GM18526 (cell line): ENCODE data around the gene GOLGA6L7.

Source experiments
- POLR2A ChIP-seq: IDR thresholded peaks from 3 replicates; pipeline ENCODE4 v1.6.1; 2011; ENCODE audit not compliant: insufficient read length; ENCODE audit errors: extremely low read depth

The GOLGA6L7 gene

GRCh38 chr15:28871168-28871567 is 22.7 kb upstream of the GOLGA6L7 start:
- no peak for TF ChIP-seq POLR2A

- TF ChIP-seq POLR2A, result no peak
Measured at GRCh38 chr15:28868744-28869345, 20.4 kb upstream of the GOLGA6L7 start.

GRCh38 chr15:28861031-28861534 is 12.6 kb upstream of the GOLGA6L7 start:
- no peak for TF ChIP-seq POLR2A
